HPDE6-E6E7 (cell line): ENCODE data around the gene USP36.

Source experiments
- DNase-seq: peaks from one replicate; pipeline ENCODE4 v3.0.0; 2011; ENCODE audit warnings: missing footprints; ENCODE audit errors: extremely low spot score

The USP36 gene

DNA sequence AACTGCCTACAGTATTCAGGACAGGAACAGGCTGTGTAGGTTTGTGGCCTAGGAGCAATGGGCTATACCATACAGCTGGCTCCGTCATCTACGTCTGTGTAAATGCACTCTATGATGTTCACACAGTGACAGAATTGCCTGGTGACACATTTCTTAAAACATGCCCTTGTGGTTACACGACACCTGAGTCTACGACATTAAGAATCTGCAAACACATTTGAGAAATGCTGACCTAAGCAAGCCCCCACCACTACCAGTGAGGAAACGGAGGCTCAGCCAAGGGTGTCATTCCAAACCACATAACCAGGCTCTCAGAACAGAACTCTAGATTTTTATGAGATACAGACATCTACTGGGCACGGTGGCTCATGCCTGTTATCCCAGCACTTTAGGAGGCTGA, 23.5 kb downstream of the USP36 start:
- DNase-seq = no peak

DNA sequence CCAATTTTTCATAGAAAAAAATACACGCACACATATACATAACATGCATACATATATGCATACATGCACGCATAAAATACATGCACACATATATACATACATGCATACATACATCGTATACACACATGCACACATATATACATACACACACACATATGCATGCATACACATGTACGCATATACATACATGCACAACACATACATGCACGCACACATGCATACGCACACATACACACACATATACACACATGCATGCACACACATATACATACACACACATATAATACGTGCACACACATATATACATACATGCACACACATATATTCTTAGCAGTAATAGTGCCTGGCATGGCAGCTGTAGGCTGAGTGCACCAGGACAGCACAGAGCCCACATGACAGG, 24.9 kb downstream of the USP36 start:
- no peak for DNase-seq

DNA sequence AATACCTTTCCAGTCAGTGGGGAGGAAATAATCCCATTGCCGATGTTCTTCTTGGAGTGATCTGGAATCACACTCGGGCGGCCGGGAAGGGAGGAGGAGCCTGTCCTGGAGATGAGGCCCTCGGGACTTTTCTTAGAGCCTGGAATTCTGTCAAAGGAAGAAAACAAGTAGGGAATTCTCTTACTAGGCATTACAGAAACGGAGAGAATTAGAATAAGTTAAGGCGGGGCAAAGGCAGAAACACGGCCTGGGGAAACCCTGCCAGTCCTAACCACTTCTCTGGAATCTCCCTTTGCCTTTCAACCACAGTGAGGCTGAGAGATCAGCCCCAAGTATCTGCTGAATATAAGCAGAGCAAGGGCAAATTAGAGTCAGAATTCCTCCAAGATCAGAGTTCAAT, 27.8 kb downstream of the USP36 start:
- no peak for DNase-seq

DNA sequence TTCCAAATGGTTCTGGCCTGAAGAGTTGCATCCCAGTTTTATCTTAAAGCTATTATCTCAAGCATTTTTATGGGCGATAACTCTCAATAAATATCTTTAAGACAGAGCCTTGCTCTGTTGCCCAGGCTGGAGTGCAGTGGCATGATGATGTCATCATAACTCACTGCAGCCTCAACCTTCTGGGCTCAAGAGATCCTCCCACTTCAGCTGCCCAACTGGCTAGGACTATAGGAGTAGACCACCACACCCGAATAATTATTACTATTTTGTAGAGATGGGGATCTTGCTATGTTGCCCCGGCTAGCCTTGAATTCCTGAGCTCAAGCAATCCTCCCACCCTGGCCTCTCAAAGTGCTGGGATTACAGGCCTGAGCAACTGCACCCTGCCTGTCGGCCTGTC, 32.5 kb downstream of the USP36 start:
- DNase-seq = no peak

DNA sequence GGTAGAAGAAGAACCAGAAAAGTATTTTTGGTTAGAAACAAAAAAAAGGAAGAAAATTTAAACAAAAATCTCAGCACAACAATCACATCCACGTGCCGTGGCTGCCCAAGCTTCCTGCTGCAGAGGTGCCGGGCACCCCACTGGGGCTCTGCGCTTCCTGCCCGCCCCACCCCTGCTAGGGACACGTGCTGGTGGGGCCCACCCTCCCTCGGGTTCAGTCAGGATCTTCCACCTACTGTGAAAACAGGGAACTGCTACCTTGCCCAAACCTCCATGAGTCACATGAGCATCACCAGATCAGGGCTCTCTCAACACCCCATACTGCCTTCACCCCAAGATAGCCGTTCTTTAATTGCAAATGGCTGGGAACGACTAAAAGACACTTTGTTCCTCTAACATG, 34.2 kb downstream of the USP36 start:
- no peak for DNase-seq

DNA sequence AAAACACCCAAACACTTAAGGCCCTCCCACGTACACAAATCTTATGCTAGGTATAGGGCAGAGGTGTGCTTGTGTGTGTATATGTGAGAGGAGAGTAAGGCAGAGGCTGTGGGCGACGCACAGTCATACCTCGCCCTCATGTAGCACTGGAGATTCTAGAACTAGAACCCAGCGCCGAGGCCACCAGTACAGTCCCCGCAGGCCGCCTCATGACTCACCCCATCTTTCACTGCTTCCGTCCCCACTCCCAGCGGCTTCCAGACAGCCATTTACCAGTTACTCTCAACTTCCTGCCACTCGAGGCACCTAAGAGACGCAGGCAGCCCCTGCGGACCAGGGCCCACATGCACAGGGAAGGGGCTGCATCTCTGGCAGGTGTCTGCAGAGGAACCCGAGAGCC, 35.3 kb downstream of the USP36 start:
- no peak for DNase-seq

DNA sequence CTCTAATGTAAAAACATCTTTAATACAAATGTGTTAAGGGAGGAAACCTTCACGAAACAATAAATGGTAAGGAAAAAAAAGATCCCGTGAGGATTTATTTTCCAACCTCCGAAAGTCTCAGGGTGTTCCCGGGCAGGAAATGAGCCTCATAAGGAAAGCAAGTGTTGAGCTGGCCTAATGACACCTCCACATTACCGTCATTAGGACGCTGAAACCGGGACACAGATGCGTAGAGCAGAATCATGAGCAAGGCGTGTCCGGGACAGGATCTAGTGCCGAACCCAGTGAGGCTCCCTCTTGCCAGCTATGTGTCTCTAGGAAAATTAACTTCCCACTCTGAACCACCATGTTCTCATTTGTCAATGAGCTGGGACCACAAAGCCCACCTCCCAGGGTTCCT, 35.8 kb downstream of the USP36 start:
- DNase-seq = no peak

DNA sequence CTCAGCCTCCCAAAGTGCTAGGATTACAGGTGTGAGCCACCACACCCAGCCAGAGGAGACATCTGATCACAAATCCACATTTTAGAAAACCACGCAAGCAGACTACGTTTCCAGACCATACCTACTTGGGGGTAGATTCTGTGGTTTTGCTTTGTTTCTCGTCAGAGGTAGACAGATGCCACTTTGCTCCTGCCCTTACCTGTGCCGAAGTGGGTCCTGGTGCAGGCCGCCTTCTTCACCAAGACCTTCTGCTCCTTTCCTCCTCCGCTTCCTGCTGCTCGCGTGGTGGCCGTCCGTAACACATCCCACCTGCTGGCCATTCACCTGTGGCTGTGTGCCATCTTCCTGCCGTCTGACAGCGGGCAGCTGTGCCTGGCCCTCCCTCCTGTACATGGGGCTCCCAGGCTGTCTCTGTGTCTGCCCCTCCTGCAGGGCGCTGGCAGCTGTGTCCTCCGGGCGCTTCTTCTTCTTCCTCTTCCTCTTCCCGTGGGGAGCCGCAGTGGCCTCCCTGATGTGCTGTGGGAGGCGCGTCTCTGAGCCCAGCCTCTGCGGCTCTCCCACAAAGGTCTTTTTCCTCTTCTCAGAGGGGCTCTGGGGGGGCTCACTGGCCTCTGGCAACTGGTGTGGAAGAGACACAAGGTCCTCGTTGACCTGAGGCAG, 37.3 kb downstream of the USP36 start:
- no peak for DNase-seq

DNA sequence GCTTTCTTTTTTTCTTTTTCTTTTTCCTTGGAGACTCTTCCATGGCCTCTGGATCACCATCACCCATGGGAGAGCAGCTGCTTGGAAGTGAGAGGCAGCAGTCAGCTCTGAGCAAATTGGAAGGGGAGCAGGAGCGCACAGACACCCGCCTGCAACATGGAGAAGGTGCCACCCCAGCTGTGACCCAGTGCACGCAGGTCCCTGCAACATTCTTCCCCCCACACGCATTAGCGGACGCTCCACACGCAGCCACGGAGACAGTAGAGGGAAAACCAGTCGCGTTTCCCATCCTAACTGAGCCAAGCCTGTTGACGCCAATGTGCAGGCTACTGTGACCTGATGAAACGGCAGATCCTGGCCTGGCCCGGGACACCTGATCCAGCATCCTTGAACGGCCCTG, 38.2 kb downstream of the USP36 start:
- no peak for DNase-seq

DNA sequence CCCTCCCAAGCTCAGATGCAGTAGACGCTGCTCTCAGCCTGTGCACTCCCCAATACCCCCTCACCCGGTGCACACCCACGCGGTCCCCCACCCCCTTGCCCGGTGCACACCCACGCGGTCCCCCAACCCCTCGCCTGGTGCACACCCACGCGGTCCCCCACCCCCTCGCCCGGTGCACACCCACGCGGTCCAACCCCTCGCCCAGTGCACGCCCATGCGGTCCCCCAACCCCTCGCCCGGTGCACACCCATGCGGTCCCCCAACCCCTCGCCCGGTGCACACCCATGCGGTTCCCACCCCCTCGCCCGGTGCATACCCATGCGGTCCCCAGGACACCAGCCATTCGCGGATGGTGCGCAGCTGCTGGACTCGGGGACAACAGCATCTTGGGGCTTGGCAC, 38.6 kb downstream of the USP36 start:
- no peak for DNase-seq

DNA sequence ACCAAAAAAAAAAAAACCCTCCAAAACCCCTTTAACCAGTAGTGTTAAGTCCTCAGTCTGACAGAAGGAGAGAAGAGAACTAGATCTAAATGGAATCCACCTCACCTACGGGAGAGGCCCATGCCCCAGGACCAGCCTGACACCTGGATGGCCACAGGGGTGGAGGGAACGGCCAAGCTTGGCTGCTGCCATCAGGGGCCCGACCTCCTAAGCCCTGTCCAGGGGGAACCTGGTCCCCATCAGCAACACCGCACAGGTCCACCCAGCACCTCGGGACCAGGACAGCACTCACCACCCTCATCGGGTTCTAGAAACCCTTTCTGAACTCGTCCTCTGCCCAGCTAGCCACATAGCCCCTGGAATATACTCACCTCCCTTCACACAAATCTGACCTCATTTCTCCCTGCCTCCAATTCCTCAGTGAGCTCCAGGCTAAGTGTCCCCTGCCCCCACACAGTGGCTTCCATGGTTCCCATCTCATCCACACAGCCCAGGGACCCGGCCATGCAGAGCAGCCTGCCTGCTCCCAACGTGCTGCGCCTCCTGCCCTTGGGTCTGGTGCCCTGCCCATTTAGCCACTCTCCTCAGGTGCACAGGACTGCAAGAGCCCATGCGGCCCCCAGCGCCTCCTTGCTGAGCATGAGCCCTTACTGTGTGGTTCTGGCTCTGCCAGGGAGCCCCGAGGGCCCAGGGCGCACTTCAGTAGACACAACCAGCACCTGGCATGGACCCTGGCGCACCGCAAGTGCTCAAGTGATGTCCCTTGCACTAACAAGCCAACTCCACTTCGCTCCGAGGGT, 40.3 kb downstream of the USP36 start:
- DNase-seq = no peak

DNA sequence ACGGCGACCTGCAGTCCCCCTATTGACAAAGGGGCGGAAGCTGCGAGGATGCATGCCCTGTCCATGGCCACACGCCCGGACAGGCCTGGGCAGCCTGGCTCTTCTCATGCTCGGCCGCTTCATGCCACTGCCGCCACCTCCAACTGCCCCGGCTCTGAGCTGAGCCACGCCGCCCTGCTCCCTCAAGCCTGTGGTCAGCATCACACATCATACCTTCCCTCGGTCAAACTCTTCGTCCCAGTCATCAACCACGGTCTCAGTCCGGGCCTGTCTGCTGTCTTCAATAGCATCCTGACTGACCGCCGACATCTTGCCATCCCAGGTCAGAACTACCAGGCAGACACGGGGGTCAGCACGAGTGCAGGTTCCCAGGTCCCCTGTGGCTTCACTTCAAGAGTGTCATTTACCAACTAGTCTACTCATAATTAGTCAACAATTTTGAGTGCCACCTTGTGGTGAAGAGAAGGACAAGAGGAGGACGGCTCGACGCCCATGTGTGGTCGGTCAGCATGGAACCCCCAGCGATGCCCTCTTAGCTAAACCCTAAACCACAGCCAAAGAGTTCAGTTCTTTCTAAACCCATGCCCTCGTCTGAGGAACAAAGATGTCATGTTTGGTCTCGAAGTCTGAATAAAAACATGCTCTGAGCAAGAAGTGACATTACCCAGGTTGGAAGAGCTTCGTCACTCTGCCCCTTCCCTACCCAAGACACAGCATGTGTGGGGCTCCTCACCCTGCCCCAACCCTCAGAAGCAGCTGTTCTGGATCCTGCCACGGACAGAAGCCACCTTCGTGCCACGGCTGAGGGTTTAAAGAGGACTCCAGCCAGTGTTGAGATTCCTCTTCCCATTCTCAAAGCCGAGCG, 41.7 kb downstream of the USP36 start:
- no peak for DNase-seq

DNA sequence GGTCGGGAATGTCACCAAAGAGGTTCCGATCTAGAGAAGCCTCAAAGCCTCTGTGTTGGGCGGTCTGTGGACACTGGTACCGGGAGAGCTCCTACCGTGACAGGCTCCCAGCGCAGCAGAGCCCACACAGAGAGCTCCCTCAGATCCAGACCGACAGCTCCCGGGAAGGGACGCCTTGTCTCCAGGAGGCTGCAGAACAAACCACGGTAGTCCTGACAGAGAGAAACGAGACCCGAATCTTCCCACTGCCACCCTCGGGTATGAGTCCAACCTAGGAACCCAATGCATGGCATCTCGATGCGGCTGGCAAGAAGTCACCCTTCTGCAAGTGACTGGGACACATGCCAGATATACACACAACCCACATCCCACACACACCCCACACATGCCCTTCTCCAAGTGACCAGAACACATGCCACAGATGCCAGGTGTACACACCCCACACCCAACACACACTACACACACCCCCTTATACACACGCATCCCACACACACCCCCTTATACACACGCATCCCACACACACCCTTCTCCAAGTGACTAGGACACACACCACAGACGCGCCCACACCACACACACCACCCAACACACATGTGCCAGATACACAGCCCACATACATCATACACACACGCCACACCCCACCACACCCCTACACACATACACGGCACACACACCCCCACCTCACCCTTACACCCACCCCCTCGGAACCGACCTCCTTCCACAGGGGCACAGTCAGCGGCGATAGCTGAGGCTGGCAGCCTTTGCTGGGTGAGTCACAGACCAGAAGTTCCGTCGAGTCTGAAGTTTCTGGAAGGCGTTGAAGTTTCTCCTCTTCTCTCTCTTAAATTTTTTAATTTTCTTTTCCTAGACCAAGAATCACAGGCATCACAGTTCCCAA, 42.7 kb downstream of the USP36 start:
- DNase-seq = no peak

DNA sequence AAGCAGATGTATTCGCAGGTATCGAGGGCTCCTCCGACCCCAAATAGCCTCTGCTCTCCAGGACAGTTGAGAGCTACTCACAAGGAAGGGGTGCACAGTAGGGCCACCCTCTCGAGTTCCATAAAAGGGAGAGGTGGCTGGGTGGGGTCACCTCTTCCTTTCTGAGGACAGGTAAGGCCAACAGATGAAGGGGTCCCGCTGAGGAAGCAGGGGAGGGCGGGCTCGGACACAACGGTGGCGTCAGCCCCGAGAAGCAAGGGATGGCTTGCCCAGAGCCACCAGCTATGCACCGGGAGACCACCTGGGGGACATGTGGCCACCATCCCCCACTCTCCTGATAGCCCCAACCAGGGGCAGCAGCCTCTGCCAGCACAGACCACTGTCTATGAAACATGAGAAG, 43.4 kb downstream of the USP36 start:
- DNase-seq = no peak

DNA sequence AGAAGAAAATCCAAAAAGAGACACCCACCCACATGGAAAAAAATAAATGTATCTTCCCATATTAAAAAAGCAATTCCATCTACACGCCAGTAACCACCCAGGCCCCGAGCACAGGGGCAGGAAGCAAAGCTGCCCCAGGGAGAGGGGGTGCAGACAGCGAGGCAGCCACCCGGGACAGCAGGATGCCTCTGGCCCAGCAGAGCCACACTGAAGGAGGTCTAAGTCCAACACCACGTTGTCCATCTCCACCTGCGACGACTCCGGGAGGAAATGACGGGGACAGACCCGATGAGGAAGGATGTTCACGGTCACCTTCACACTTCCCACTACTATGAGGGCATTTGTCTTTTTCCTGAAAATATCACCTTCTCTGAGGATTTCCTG, 44.1 kb downstream of the USP36 start:
- no peak for DNase-seq

DNA sequence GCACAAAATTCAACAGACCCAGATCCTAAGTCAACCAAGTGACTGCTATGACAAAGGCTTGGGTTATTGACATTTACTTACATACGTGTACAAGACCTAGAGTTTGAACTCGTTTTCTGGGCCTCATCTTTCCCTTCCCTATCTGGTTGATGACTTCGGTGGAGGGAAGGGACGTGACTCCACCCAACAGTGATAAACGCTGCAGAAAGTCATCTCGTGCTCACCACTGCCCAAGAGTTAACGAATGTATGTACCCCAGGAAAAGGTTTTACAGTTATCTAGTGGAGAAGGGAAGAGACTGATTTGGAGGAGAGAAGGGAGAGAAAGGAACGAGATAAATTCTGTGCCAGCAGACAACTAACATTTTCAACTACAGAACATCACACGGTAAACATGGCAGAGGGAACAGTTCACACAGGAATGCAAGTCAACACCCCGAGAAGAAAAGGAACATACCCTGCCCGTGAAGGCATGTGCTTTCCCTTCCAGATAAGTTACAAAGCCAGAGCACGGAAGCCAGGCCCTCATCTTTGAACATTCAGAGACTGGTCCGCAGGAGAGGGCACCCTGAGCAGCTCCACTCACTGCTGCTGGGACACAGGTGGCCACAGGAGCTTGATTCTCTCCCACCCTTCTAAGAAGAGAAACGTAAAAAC, 44.6 kb downstream of the USP36 start:
- no peak for DNase-seq

DNA sequence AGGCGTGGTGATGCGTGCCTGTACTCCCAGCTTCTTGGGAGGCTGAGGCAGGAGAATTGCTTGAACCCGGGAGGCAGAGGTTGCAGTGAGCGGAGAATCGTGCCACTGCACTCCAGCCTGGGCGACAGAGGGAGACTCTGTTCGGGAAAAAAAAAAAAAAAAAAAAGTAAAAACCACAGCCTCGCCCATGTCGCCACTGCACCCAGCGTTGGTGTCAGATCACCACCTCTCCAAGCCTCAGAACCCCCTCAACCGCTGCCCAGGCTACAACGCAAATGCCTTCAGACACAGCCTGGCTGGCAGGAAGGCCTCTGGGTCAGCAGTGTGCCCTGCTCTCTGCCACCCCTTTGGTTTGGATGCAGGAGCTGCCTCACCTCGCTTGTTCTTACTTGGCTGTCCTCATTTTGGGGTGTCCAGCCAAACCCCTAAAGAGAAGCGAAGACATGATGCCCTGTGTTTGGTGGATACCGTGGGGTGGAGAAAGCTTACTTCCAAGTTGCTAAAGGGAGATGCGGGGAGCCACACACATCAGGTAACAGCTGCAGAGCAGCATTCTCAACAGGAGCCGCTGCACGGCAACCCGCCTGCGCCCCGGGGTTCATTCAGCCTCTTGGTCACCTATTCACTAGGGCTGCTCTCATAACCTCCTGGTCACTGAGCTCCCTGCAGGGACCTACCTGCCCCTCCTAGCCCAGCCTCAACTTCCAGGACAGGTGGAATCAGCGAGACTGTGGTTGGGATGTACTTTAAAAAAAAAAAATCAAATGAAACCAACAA, 45.6 kb downstream of the USP36 start:
- DNase-seq = no peak

DNA sequence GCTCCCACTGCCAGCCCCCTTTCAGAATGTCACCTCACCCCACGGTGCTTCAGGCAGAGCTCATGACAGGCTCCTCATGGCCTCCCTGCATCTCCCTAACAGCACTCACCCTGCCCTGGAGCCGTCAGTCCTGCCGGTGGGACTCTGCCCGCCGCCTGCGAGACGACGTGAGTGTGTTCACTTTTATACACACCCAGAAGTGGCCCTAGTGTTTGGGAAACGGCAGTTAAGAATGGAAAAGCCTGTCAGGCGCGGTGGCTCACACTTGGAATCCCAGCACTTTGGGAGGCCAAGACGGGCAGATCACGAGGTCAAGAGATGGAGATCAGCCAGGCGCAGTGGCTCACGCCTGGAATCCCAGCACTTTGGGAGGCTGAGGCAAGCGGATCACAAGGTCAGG, 46.2 kb downstream of the USP36 start:
- no peak for DNase-seq

DNA sequence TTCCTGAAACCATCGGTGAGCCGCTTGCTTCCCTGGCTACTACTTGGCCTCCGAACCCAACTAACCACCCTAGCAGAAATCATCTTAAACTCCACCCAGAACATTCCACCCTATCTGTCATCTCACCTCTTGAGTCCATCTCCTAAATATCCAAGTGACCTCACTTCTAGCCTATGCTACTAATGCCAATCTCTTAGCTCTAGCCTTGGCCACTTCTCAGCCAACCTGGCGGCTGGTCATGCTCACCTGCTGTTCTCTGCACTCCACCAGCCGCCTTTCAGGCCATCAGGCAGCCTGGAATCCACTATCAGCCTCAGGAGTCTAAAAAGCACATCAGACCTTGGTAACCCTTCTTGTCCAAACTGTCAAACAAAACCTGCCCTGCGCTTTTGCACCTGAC, 46.6 kb downstream of the USP36 start:
- DNase-seq = no peak

DNA sequence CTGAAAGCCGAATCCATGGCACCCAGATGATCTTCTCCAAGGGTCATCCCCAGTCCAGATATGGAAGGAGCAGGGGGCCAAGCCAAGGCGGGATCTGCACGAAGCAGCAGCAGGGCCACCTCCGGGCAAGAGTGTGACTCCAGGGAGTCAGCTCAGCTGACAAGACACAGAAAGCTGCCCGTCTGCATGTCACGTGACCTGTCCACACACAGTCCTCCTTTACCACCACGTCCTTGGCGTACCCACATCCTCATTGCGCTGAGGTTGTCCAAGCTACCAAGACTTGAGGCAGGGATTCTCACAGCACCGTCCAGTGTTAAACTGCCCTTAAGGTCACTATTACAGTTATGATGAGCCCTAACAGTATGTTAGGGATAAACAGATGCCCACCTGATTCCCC, 47.2 kb downstream of the USP36 start:
- DNase-seq = no peak
